Liver (tissue), 3 donors: Measurements from ENCODE around the gene MKI67.

Experiments used
- CTCF ChIP-seq: fragments of 150-350 bp; IDR thresholded peaks from 2 replicates; pipeline ENCODE4 v1.5.1; 2017; ENCODE audit warnings: improper control_type of control experiment, low read depth, low read length; ENCODE audit not compliant: missing input control
- GABPA ChIP-seq, 2 donors: IDR thresholded peaks in 1 of 2; conservative IDR thresholded peaks in 1 of 2; 2 replicates each; pipeline ENCODE4 v1.6.1; 2016; ENCODE audit warnings: antibody characterized with exemption in 2 of 2, mild to moderate bottlenecking in 1 of 2, moderate library complexity in 1 of 2
- HNF4A ChIP-seq, 2 donors: conservative IDR thresholded peaks; 2 replicates each; pipeline ENCODE4 v1.6.1; 2016; ENCODE audit warnings: antibody characterized with exemption in 2 of 2, mild to moderate bottlenecking in 2 of 2
- RAD21 ChIP-seq, 2 donors: IDR thresholded peaks; 2 replicates each; pipeline ENCODE4 v1.6.1; 2016; ENCODE audit warnings: antibody characterized with exemption in 2 of 2, mild to moderate bottlenecking in 2 of 2
- TAF1 ChIP-seq: conservative IDR thresholded peaks from 2 replicates; pipeline ENCODE4 v1.6.1; 2016; ENCODE audit warnings: antibody characterized with exemption, mild to moderate bottlenecking
- ZBTB33 ChIP-seq: IDR thresholded peaks from 2 replicates; pipeline ENCODE4 v1.6.1; 2016; ENCODE audit warnings: antibody characterized with exemption
- TF ChIP-seq, protein P1 (sequence below): IDR thresholded peaks from 2 replicates; pipeline ENCODE4 v1.6.1; 2016; ENCODE audit warnings: antibody characterized with exemption, mild to moderate bottlenecking
- donor health status: healthy.
- donor health status: healthy.

- TF ChIP-seq HNF4A (conservative IDR thresholded peaks at IDR 0.05) (no peak), GABPA (IDR thresholded peaks at IDR 0.05 in 1 of 2, conservative IDR thresholded peaks at IDR 0.05 in 1 of 2) (no peak), RAD21 (IDR thresholded peaks at IDR 0.05) (no peak), CTCF (no peak), ZBTB33 (no peak), TAF1 (no peak)
- TF ChIP-seq, protein P1, sequence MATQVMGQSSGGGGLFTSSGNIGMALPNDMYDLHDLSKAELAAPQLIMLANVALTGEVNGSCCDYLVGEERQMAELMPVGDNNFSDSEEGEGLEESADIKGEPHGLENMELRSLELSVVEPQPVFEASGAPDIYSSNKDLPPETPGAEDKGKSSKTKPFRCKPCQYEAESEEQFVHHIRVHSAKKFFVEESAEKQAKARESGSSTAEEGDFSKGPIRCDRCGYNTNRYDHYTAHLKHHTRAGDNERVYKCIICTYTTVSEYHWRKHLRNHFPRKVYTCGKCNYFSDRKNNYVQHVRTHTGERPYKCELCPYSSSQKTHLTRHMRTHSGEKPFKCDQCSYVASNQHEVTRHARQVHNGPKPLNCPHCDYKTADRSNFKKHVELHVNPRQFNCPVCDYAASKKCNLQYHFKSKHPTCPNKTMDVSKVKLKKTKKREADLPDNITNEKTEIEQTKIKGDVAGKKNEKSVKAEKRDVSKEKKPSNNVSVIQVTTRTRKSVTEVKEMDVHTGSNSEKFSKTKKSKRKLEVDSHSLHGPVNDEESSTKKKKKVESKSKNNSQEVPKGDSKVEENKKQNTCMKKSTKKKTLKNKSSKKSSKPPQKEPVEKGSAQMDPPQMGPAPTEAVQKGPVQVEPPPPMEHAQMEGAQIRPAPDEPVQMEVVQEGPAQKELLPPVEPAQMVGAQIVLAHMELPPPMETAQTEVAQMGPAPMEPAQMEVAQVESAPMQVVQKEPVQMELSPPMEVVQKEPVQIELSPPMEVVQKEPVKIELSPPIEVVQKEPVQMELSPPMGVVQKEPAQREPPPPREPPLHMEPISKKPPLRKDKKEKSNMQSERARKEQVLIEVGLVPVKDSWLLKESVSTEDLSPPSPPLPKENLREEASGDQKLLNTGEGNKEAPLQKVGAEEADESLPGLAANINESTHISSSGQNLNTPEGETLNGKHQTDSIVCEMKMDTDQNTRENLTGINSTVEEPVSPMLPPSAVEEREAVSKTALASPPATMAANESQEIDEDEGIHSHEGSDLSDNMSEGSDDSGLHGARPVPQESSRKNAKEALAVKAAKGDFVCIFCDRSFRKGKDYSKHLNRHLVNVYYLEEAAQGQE, result no peak
Measured at GRCh38 chr10:128124813-128125403, 1.3 kb downstream of the MKI67 start.
